Panc1 (cell line): ENCODE data around the gene BCL11B. TPM values are rescaled to one million over a fixed set of nuclear protein-coding genes. Genes with fewer than 3 reads are reported as not detected.

ENCODE experiments used
- ATAC-seq: fragments of 200-7000 bp; cut with Tn5 transposase; 2 replicates; pipeline ENCODE4 v1.9.1; 2020; ENCODE audit warnings: mild to moderate bottlenecking, moderate library complexity
- BruUV-seq: library from RNA; stranded (reverse); fragments of 400-500 nt; replicated peaks from 2 replicates; lab custom pipeline; 2021; lab: Mats Ljungman, UMichigan
- CTCF ChIA-PET: fragments of 300-600 bp; sonication (Branson Sonifier 250); formaldehyde crosslinking; loops from one replicate; lab custom pipeline; 2022; ENCODE audit warnings: antibody characterized with exemption; lab: Charles Lee
- POLR2A ChIA-PET: fragments of 300-600 bp; sonication (Branson Sonifier 250); formaldehyde crosslinking; loops from one replicate; lab custom pipeline; 2022; ENCODE audit warnings: antibody characterized with exemption; lab: Charles Lee
- DNase-seq: peaks from one replicate; pipeline ENCODE4 v3.0.0-alpha.2; 2010; ENCODE audit warnings: low read depth, low spot score
- H3K27ac ChIP-seq: 2 replicates; pipeline ENCODE4 v1.5.1; 2011; ENCODE audit warnings: mild to moderate bottlenecking, low read length, inconsistent platforms
- H3K27me3 ChIP-seq: fragments of 200-500 bp; sonication (Bioruptor generic); 2 replicates; pipeline ENCODE4 v1.6.0; 2014; ENCODE audit warnings: low read length, inconsistent platforms; ENCODE audit not compliant: control insufficient read depth, insufficient read depth
- H3K36me3 ChIP-seq: fragments of 200-500 bp; sonication (Bioruptor generic); 2 replicates; pipeline ENCODE4 v1.5.1; 2014; ENCODE audit warnings: inconsistent platforms, mild to moderate bottlenecking, low read length, moderate library complexity; ENCODE audit not compliant: control insufficient read depth, insufficient read depth
- H3K4me1 ChIP-seq: 2 replicates; pipeline ENCODE4 v1.5.1; 2011; ENCODE audit warnings: inconsistent platforms, mild to moderate bottlenecking, low read length, moderate library complexity; ENCODE audit not compliant: control insufficient read depth, insufficient read depth
- H3K4me3 ChIP-seq, 2 experiments: 2 replicates each; pipeline ENCODE4 v1.5.1; 2011 to 2012; ENCODE audit warnings: low read depth in 2 of 2, low read length in 2 of 2, mild to moderate bottlenecking in 2 of 2, inconsistent platforms in 1 of 2, moderate library complexity in 1 of 2
- H3K9me3 ChIP-seq: fragments of 200-500 bp; sonication (Bioruptor generic); 2 replicates; pipeline ENCODE4 v1.5.1; 2014; ENCODE audit warnings: low read depth, mild to moderate bottlenecking, inconsistent platforms, low read length, moderate library complexity; ENCODE audit not compliant: control insufficient read depth, insufficient read depth
- CTCF ChIP-seq: fragments of 450-650 bp; IDR thresholded peaks from 2 replicates; pipeline ENCODE4 v1.5.1; 2017; ENCODE audit warnings: mild to moderate bottlenecking
- POLR2AphosphoS5 ChIP-seq: IDR thresholded peaks from 2 replicates; pipeline ENCODE4 v1.6.1; 2012; ENCODE audit warnings: mild to moderate bottlenecking, low read depth, low read length, moderate library complexity
- REST ChIP-seq, 2 experiments: IDR thresholded peaks; 2 replicates each; pipeline ENCODE4 v1.6.1; 2011 to 2012; ENCODE audit warnings: low read depth in 2 of 2, control low read depth in 1 of 2, low read length in 1 of 2, mild to moderate bottlenecking in 1 of 2, moderate library complexity in 1 of 2; ENCODE audit not compliant: insufficient read depth in 1 of 2
- SIN3A ChIP-seq: IDR thresholded peaks from 2 replicates; pipeline ENCODE4 v1.6.1; 2012; ENCODE audit warnings: low read depth, mild to moderate bottlenecking, low read length, moderate library complexity, borderline replicate concordance; ENCODE audit not compliant: insufficient read depth
- TCF7L2 ChIP-seq: IDR thresholded peaks from 2 replicates; pipeline ENCODE4 v1.6.1; 2011; ENCODE audit warnings: mild to moderate bottlenecking, low read depth, low read length, inconsistent platforms
- in situ Hi-C: cut with HindIII; loops from 2 replicates; pipeline ENCODE4 v1.10.0; 2016; ENCODE audit warnings: low sequenced_read_pairs, low pct_unique_long_range_greater_than_20kb
- intact Hi-C: fragments of 100-400 bp; cut with micrococcal nuclease; formaldehyde crosslinking; loops from one replicate; pipeline ENCODE4 v1.10.0; 2022; ENCODE audit not compliant: unreplicated experiment
- total RNA-seq: library from RNA; stranded (reverse); gene quantifications from one replicate; pipeline ENCODE4 v1.2.1, GENCODE V29; 2021; ENCODE audit not compliant: unreplicated experiment

Gene BCL11B
- total RNA-seq, 1 experiment from 2014 or later = 0.23 TPM

GRCh38 chr14:99239661-99240092 lies 32.3 kb downstream of the BCL11B start:
- H3K9me3 ChIP-seq = no peaks in the 10 kb centered on the region
- intact Hi-C loops (no loop called here), in situ Hi-C loops (no loop called here)
- H3K27ac ChIP-seq = no peak overlapping the region
- no peak; the same call in 1 of the 2 replicates for ATAC-seq
- no peak for TF ChIP-seq REST (IDR thresholded peaks at IDR 0.05; ENCODE audit: insufficient read depth in 1 of 2, low read depth in 2 of 2, low read length in 1 of 2)
- no peaks in the 10 kb centered on the region for H3K36me3 ChIP-seq
- no peak overlapping the region for H3K4me3 ChIP-seq
- CTCF ChIA-PET = no interaction called here
- H3K4me1 ChIP-seq = no peaks in the 10 kb centered on the region
- BruUV-seq = no TSS peak
- DNase-seq = no peak
- no peaks in the 10 kb centered on the region for H3K27me3 ChIP-seq
- POLR2A ChIA-PET = no interaction called here

- no peak for TF ChIP-seq TCF7L2
- TF ChIP-seq SIN3A = no peak
- TF ChIP-seq POLR2AphosphoS5 = no peak
- no peak for TF ChIP-seq CTCF
- no peak for TF ChIP-seq REST (IDR thresholded peaks at IDR 0.05; ENCODE audit: insufficient read depth in 1 of 2, low read depth in 2 of 2, low read length in 1 of 2)
- H3K9me3 ChIP-seq = no peaks in the 10 kb centered on the region
- no peaks in the 10 kb centered on the region for H3K27me3 ChIP-seq
- no peak overlapping the region for H3K27ac ChIP-seq
- H3K36me3 ChIP-seq = no peaks in the 10 kb centered on the region
- no peaks in the 10 kb centered on the region for H3K4me1 ChIP-seq
- POLR2A ChIA-PET = no interaction called here
- no peak for DNase-seq
- CTCF ChIA-PET = no interaction called here
- no peak overlapping the region for H3K4me3 ChIP-seq
- in situ Hi-C loops = no loop called here
- no peak for ATAC-seq
- no TSS peak for BruUV-seq
- intact Hi-C loops = no loop called here
These were observed 33.8 kb downstream of the BCL11B start for GRCh38 chr14:99238216-99238615.
